HTERT RPE-1 (cell line): ENCODE measurements around the gene ARFGEF3.

Experiments
- in situ Hi-C: fragments of 300-500 bp; cut with MboI; formaldehyde crosslinking; loops from 4 replicates; pipeline ENCODE4 v1.14.3; 2020; ENCODE audit warnings: low sequenced_read_pairs

Gene ARFGEF3

DNA sequence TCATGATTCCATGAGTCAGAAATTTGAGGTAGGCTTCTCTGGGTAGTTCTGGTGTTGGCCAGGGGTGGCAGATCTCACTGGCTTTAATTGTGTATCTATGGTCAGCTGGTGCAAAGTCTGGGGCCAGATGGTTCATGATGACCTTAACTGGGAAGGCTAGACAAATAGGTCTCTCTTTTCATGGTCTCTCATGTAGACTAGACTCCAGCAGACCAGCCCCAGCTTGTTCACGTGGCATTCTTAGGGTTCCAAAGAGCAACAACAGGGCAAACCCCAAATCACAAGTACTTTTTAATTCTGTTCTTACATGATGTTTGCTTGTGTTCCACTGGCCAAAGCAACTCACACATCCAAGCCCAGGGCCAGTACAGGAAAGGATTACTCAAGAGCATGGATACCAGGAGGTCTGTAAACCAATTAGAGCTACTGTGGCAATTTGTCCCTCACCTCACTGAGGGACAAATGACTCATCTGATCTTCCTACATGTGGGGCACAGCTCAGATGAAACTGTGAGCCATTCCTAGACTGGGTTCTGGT, 136.1 kb downstream of the ARFGEF3 start:
- in situ Hi-C loops = no loop called here

DNA sequence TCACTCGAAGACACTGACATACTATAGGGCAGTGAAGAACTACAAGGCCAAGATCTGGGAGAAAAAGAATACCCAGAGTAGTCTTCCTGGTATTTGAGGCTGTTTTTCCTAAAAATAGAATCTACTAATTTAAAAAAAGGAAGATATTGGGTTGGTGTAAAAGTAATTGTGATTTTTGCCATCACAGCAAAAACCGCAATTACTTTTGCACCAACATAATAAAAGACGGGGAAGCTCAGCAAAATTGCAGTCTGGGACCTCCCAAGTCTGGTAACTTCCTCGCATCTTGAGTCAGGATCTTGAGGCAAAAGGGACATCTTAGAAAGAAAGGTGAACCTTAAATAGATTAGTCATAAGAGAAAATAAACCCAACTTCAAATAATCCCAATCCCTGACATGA, 138.7 kb downstream of the ARFGEF3 start:
- in situ Hi-C loops = no loop called here

DNA sequence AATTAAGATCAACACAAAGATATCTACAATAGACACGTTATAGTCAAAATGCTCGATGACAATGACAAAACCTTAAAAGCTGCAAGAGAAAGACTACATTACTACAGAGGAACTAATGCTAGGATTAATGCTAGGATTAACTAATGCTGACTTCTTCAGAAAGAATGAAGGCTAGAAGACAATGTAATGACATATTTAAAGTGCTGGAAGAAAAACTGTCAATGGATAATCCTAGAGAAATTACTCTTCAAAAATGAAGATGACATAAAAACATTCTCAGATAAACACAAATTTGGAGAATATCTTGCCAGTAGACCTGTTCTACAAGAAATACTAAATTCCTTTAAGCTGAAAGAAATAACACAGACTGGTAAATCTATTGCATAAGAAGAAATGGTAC, 140.8 kb downstream of the ARFGEF3 start:
- in situ Hi-C loops = no loop called here

DNA sequence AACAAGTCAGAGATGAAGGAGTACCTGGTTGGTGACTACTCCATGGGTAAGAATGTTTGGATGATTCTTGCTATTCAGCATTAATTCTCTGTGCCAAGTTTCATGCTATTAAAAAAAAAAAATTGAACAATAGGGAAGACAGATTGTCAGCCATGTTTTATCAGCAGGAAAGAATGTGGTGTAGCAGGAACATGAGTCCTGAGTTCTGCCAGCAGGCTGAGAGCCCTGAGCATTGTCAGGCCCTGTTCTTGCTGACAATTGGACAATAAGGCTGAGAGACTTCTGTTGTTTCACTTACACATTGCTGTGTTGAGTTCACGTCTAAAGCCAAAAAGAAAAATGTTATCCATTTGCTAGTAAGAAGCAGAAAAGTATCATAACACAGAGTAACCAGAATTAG, 145.6 kb downstream of the ARFGEF3 start:
- in situ Hi-C loops = no loop called here

DNA sequence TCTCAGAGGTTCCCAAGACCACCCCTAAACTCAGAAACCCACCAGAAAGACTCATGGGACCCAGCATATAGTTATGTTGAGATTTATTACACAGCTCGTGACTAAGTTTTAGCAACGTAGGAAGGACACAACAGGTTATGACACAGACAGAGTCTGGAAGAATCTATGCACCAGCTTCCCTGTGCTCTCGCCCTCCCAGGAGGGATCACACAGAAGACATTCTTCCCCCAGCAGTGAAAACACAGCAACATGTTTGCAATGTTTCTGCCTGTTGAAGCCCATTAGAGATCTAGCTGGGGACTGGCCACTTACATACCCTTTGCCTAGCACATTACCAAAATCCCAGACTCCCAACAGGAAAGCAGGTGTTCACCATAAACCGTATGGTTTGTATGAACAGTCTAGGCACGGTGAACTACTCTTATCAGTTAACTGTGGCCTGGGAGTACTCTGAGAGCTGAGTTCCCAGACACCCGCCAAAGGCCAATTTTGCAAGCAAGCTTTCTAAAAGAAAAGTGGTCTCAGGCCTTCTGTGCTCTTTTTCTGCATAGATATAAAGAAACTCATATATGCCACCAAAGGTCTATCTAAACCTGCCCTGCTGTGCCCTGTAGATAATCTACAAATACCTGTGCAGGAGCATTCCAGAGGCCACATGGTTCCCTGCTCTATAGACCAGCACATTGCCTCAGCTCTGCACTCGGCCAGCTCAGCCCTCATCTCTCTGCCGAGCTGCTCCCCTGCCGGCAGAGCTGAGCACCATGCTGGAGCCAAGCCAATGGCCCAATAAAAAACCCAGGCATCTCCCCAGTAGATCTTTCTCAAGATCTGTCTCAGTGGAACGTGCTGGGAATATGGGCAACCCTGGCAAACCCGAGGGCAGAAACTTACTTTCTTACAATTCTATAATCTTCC, 146.3 kb downstream of the ARFGEF3 start:
- in situ Hi-C loops = no loop called here

DNA sequence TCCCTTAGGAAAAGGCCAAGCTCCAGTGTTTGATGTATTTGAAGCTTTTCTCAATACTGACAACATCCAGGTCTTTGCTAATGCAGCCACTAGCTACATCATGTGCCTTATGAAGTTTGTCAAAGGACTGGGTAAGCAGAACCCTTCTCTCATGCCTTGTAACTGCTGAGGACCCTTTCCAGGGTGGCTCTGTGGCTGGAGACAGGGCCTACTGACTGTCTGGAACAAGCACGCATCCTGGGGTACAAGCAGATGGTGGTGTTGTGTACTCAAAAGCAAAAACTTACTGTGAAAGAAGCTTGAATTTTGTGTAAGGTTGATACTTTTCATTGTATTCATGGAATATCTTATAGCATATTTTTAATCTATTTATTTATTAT, 147.0 kb downstream of the ARFGEF3 start:
- in situ Hi-C loops = no loop called here

DNA sequence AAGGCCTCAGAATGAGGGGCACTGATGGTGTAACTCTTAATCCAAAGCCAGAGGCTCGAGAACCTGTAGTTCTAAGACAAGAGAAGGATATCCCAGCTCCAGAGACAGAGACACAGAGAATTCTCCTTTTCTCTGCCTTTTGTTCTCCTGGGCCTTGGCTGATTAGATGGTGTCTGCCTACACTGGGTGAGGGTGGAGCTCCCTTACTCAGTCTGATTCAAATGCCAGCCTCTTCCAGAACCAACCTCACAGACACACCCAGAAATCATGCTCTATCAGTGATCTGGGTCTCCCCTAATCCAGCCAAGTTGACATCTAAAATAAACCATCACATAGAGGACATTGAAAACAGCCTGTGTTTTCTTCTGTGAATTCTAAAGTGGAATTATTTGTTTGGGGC, 148.0 kb downstream of the ARFGEF3 start:
- in situ Hi-C loops = no loop called here

DNA sequence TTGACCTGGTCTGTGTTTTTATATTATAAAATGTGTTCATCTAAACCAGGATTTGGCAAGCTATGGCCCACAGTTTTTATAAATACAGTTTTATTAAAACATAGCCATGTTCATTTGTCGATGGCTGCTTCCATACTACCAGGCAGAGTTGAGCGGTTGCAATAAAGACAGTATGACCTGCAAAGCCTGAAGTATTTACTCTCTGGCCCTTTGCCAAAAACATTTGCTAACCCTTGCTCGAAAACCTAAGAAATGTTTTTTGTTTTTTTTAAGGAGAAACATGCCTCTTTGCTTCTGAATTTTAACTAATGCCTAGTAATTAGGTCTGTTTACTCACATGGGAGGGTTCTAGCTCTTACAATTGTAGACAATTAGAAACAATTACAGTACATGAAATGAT, 148.6 kb downstream of the ARFGEF3 start:
- in situ Hi-C loops = no loop called here

DNA sequence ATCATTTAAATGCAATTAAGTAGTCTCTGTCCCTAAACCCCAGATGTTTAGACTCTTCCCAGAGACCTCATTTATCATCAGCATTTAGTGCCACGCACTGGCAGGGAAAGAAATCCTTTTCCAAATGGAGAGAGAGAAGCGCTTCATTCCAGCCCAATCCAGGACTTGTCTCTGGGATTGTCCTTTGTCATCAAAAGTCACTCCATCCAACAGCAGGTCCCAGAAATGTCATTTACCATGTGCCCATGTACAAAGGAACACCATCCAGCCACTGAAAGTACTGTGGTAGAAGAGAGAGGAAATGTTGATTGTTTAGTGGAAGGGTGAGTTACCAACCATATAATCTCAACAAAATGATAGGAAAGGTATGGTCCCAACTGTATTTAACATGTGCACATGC, 149.1 kb downstream of the ARFGEF3 start:
- in situ Hi-C loops = no loop called here

DNA sequence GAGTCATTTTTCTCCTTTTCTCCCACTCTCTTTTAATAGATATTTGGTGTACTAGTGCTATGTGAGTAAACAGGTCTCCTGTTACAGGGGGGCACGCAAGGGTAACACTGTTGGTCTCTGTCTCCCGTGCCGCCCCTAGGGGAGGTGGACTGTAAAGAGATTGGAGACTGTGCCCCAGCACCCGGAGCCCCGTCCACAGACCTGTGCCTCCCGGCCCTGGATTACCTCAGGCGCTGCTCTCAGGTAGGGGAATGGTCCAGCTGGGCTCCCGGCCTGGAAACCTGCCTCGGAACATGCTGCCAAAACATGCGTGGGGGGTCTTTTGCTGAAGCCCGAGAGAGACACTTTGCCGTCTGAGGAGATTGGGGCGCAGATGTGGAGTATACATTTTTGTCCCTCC, 149.5 kb downstream of the ARFGEF3 start:
- in situ Hi-C loops = no loop called here

DNA sequence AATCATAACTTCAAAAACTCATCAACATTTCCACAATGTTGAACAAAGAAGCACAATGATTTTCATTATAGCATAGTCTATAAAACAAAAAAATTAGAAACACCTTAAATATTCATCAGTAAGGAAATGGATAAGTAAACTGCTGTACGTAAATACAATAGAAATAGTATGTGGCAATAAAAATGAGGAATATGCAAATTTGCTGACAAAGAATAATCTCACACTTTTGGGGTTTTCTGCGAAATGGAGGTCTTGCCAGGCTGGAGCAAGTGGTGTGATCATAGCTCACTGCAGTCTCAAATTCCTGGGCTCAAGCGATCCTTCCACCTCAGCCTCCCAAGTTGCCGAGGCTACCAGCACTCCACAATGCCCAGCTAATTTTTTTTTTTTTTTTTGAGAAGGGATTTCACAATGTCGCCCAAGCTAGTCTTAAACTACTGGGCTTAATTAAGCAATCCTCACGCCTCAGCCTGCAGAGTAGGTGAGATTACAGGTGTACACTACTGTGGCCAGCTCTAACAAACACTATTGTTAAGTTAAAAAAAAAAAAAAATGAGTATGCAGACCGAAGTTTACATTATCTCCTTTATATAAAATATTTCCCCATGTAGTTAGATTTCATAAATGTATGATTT, 157.1 kb downstream of the ARFGEF3 start:
- in situ Hi-C loops = no loop called here

DNA sequence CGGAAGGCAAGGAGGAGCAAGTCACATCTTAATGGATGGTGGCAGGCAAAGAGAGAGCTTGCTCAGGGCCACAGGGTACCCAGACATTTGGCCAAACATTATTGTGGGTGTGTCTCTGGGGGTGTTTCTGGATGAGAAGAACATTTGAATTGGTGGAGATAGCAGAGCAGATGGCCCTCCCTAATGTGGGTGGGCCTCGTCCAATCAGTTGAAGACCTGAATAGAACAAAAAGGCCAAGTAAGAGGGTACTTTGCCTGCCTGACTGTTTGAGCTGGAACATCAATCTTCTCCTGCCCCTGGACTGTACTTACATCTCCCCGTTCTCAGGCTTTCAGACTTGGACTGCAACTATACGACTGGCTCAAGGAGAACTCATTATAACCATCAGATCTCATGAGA, 160.2 kb downstream of the ARFGEF3 start:
- in situ Hi-C loops = no loop called here

DNA sequence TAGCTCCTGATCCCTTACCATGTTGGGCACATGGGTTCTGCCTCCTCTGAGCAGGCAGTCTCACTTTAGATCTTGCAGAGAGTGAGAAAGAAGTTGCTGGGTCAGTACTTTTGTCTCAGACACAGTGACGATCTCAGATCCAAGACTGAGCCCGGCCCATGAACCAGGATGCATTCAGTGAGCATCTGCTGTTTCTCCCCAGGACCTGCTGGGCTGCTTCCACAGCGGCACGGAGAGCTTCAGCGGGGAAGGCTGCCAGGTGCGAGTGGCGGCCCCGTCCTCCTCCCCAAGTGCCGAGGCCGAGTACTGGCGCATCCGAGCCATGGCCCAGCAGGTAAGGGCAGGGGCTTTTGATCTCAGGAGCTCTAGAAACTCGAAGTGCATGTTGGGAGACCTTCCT, 162.1 kb downstream of the ARFGEF3 start:
- in situ Hi-C loops = no loop called here

DNA sequence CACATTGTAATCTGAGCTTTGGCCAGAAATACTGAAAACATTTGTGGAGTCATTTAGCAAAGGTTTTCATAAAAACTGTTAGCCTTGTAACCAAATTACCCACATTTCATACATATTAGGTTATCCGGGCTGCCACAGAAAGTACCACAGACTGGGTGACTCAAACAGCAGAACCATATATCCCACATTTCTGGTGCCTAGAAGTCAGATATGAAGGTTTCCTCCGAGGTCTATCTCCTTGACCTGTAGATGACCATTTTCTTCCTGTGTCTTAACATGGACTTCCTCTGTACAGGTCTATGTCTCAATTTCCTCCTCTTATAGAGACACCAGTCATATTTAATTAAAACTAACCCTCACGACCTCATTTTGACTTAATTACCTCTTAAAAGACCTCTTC, 166.5 kb downstream of the ARFGEF3 start:
- in situ Hi-C loops = no loop called here

DNA sequence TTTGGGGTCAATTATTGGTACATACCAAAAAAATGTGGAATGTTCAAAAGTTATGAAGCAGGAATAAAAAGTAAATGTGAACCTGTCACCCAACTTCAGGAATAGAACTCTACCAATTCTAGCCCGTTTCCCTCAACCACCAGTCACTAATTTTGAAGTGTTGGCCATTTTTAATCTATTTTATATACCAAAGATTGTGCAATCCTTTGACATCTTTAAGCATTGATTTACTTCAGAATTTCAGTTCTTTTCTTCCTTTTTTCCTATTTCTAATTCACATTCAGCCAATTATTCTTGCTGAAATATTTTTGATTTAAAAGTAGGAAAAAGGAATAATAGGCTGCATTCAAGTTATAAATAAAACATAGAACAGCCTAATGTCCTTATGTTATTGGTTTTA, 169.0 kb downstream of the ARFGEF3 start:
- in situ Hi-C loops = no loop called here

DNA sequence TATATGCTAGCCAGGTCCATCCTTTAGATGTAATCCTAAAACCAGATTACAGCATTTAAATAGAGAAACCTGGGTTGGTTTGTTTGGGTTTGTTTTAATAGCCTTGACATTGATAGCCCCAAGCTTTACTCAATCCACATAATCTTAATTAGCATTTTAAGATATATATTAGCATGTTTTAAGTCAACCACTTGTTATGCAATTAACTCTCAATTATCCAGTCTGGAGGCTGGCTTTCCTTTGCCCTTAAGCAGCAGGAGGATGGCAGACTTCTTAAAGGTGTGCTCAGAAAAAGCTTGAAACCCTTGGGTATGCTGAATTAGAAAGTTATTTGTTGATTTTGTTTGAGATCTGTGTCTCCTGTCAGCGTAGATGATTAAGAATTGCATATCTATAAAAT, 169.7 kb downstream of the ARFGEF3 start:
- in situ Hi-C loops = no loop called here

DNA sequence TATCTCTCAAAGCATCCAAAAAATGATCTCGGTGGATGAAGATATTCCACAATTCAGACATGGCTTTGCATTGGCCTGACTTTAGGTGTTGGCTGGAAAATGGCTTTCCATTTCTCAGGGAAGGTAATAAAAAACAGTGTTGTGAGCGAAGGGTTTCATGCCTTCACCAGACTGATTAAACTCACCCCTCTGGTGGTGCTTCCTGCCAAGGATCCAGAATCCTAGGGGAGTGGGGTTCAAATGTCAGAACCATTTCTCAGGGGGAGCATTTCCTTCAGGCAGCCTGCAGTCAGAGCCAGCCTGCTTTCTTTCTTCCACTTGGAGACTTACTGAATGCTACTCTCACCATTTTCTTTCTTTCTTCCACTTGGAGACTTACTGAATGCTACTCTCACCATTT, 170.2 kb downstream of the ARFGEF3 start:
- in situ Hi-C loops = no loop called here

DNA sequence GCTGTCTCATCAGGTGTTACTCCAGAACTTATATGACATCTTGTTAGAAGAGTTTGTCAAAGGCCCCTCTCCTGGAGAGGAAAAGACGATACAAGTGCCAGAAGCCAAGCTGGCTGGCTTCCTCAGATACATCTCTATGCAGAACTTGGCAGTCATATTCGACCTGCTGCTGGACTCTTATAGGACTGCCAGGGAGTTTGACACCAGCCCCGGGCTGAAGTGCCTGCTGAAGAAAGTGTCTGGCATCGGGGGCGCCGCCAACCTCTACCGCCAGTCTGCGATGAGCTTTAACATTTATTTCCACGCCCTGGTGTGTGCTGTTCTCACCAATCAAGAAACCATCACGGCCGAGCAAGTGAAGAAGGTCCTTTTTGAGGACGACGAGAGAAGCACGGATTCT, 172.3 kb downstream of the ARFGEF3 start:
- in situ Hi-C loops = no loop called here

DNA sequence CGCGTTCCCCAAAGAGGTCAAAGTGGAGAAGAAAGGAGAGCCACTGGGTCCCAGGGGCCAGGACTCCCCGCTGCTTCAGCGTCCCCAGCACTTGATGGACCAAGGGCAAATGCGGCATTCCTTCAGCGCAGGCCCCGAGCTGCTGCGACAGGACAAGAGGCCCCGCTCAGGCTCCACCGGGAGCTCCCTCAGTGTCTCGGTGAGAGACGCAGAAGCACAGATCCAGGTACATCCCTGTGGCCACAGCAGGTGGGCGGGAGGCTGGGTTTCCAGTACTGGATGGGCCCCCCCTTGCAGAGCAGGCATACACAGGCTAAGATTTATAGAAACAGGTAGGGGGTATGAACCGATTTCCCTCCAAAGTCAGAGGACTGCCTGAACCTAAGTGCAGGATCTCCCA, 173.2 kb downstream of the ARFGEF3 start:
- in situ Hi-C loops = no loop called here

DNA sequence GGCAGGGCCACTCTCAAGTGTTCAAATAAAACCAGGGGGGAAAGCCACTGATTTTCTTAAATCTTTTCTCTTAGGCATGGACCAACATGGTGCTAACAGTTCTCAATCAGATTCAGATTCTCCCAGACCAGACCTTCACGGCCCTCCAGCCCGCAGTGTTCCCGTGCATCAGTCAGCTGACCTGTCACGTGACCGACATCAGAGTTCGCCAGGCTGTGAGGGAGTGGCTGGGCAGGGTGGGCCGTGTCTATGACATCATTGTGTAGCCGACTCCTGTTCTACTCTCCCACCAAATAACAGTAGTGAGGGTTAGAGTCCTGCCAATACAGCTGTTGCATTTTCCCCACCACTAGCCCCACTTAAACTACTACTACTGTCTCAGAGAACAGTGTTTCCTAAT, 174.5 kb downstream of the ARFGEF3 start:
- in situ Hi-C loops = no loop called here

DNA sequence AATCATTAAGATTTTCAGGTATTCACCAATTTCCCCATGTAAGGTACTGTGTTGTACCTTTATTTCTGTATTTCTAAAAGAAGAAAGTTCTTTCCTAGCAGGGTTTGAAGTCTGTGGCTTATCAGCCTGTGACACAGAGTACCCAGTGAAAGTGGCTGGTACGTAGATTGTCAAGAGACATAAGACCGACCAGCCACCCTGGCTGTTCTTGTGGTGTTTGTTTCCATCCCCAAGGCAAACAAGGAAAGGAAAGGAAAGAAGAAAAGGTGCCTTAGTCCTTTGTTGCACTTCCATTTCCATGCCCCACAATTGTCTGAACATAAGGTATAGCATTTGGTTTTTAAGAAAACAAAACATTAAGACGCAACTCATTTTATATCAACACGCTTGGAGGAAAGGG, 175.3 kb downstream of the ARFGEF3 start:
- in situ Hi-C loops = no loop called here

DNA sequence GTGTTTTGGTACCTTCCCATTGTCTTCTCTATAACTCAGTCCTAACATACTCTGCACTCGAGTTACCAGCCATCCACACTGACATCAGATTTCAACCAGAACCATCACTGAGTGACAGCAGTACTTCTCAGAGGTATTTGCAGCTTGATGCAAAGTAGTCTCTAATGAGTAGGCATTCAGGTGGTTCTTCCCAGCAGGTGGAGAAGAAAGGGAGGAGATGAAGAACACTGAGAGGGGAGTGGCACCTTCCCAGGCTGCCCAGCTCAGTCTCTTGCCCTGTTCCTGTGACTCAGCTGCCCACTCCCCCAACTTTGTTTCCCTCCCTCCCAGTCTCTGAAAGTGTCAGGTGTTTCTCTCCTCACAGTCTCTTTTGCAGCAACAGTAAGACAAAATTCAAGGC, 177.3 kb downstream of the ARFGEF3 start:
- in situ Hi-C loops = no loop called here
